Measurements from ENCODE around the gene TRPM5.

The TRPM5 gene

GRCh38 chr11:2436521-2437031, 7.7 kb downstream of the TRPM5 start:
- no peaks in the 10 kb centered on the region for H3K36me3 ChIP-seq (ENCODE audit: control insufficient read depth, insufficient read depth, low read length)
- H3K27me3 ChIP-seq (replicated peaks; ENCODE audit: control insufficient read depth, insufficient read depth, low read length): no peaks in the 10 kb centered on the region
- no peak overlapping the region for H3K4me3 ChIP-seq (replicated peaks; ENCODE audit: low read depth, low read length)
- TF ChIP-seq CTCF (IDR thresholded peaks at IDR 0.05; ENCODE audit: insufficient read depth, low read length, poor library complexity, severe bottlenecking): no peak
- DNase-seq (ENCODE audit: extremely low read depth, insufficient read length): no peak

- no peak for TF ChIP-seq CTCF (IDR thresholded peaks at IDR 0.05; ENCODE audit: insufficient read depth, low read length, poor library complexity, severe bottlenecking)
- no peak for DNase-seq (ENCODE audit: extremely low read depth, insufficient read length)
- no peak overlapping the region for H3K4me3 ChIP-seq (replicated peaks; ENCODE audit: low read depth, low read length)
- H3K36me3 ChIP-seq (ENCODE audit: control insufficient read depth, insufficient read depth, low read length): no peaks in the 10 kb centered on the region
- H3K27me3 ChIP-seq (replicated peaks; ENCODE audit: control insufficient read depth, insufficient read depth, low read length): no peaks in the 10 kb centered on the region
Measured at GRCh38 chr11:2436013-2436520, 8.2 kb downstream of the TRPM5 start.

GRCh38 chr11:2435288-2436012, 8.9 kb downstream of the TRPM5 start:
- DNase-seq (ENCODE audit: extremely low read depth, insufficient read length): no peak
- Histone ChIP-seq H3K4me3 (replicated peaks; ENCODE audit: low read depth, low read length) (no peak overlapping the region), H3K36me3 (ENCODE audit: control insufficient read depth, insufficient read depth, low read length) (no peaks in the 10 kb centered on the region), H3K27me3 (replicated peaks; ENCODE audit: control insufficient read depth, insufficient read depth, low read length) (no peaks in the 10 kb centered on the region)
- no peak for TF ChIP-seq CTCF (IDR thresholded peaks at IDR 0.05; ENCODE audit: insufficient read depth, low read length, poor library complexity, severe bottlenecking)

GRCh38 chr11:2434506-2435255, 9.6 kb downstream of the TRPM5 start:
- no peak overlapping the region for H3K4me3 ChIP-seq (replicated peaks; ENCODE audit: low read depth, low read length)
- no peak for TF ChIP-seq CTCF (IDR thresholded peaks at IDR 0.05; ENCODE audit: insufficient read depth, low read length, poor library complexity, severe bottlenecking)

GRCh38 chr11:2434008-2434407, 10.3 kb downstream of the TRPM5 start:
- Histone ChIP-seq H3K4me3 (replicated peaks; ENCODE audit: low read depth, low read length) (no peak overlapping the region), H3K36me3 (ENCODE audit: control insufficient read depth, insufficient read depth, low read length) (no peaks in the 10 kb centered on the region), H3K27me3 (replicated peaks; ENCODE audit: control insufficient read depth, insufficient read depth, low read length) (no peaks in the 10 kb centered on the region)
- TF ChIP-seq CTCF (IDR thresholded peaks at IDR 0.05; ENCODE audit: insufficient read depth, low read length, poor library complexity, severe bottlenecking): no peak
- DNase-seq (ENCODE audit: extremely low read depth, insufficient read length): peak; percentile 4

More at GRCh38 chr11:2434506-2435255, 9.6 kb downstream of the TRPM5 start:
- Histone ChIP-seq H3K27me3 (replicated peaks; ENCODE audit: control insufficient read depth, insufficient read depth, low read length) (no peaks in the 10 kb centered on the region), H3K36me3 (ENCODE audit: control insufficient read depth, insufficient read depth, low read length) (no peaks in the 10 kb centered on the region)
- DNase-seq (ENCODE audit: extremely low read depth, insufficient read length): no peak

Data from GM06990 (cell line).